Mesothelial cell of epicardium (in vitro differentiated cells): ENCODE data around the gene TMEM181. TPM values are rescaled to one million over a fixed set of nuclear protein-coding genes. Genes with fewer than 3 reads are reported as not detected.
A peak's percentile ranks its signal among the peaks of the same experiment; 100 is the strongest.

Experiments used
- DNase-seq, 2 experiments: peaks; one replicate each; pipeline ENCODE4 v3.0.0; 2021; ENCODE audit warnings: low spot score in 2 of 2; ENCODE audit not compliant: unreplicated experiment in 2 of 2
- H3K27ac Mint-ChIP-seq: 2 replicates; pipeline ENCODE4 v1.8.0; 2021; ENCODE audit warnings: mixed read lengths
- H3K27me3 Mint-ChIP-seq: 2 replicates; pipeline ENCODE4 v1.8.0; 2021; ENCODE audit warnings: low read depth, mixed read lengths
- H3K36me3 Mint-ChIP-seq: 2 replicates; pipeline ENCODE4 v1.8.0; 2021; ENCODE audit warnings: mixed read lengths
- H3K4me1 Mint-ChIP-seq: 2 replicates; pipeline ENCODE4 v1.8.0; 2021; ENCODE audit warnings: mixed read lengths
- H3K4me3 Mint-ChIP-seq: 2 replicates; pipeline ENCODE4 v1.8.0; 2021; ENCODE audit warnings: mild to moderate bottlenecking, moderate library complexity, mixed read lengths
- H3K9me3 Mint-ChIP-seq: 2 replicates; pipeline ENCODE4 v1.8.0; 2021; ENCODE audit warnings: mixed read lengths
- CTCF ChIP-seq: fragments of 200-600 bp; sonication (generic); IDR thresholded peaks from one replicate; pipeline ENCODE4 v1.5.0; 2021; ENCODE audit warnings: antibody characterized with exemption; ENCODE audit not compliant: unreplicated experiment
- total RNA-seq: library from RNA; stranded (reverse); gene quantifications from 3 replicates; pipeline ENCODE4 v1.2.1, GENCODE V29; 2021

Gene TMEM181
- total RNA-seq, 1 donor from 2014 or later, result 23.8 TPM

DNA sequence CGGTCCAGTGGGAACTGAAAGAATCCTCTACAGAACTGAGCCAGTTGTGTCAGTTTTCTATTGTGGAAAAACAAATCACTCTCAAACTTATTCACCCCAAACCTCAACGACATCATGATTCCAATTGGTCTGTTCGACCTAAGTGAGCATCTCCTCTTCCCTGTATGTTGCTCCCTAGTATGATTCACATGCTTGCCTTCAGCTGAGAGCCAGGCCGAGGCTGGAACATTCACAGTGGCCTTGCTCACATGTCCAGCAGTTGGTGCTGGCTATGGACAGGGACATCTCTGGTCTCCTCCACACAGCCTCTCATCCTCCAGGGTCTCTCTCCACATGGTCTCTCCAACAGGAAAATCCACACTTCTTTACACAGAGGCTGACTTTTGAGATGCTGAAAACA, 28.3 kb upstream of the TMEM181 start:
- Mint-ChIP-seq H3K27ac (no peak overlapping the region), H3K4me1 (no peaks in the 10 kb centered on the region), H3K36me3 (no peaks in the 10 kb centered on the region), H3K9me3 (peaks cover 27% of the 10 kb centered on the region), H3K27me3 (peaks cover 35% of the 10 kb centered on the region), H3K4me3 (no peak overlapping the region)
- TF ChIP-seq CTCF, result no peak
- DNase-seq, result no peak

DNA sequence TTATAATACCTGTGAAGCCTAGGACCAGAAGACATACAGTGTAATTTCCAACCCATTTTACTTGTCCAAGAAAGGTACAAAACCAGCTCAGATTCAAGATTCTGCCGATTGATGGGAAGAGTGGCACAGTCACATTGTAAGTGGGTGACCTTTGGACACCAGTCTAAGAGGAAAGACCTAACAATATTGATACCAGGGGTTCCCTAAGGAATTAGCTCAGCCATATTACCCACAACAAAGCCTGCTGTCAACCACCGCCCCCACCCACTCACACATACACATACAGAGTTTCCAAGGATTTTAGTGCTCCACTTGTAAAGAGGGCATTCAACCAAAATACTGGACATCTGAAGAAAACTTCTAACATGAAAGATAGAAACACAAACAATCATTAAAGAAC, 27.9 kb upstream of the TMEM181 start:
- Mint-ChIP-seq H3K36me3 (no peaks in the 10 kb centered on the region), H3K4me1 (no peaks in the 10 kb centered on the region), H3K27me3 (peaks cover 36% of the 10 kb centered on the region), H3K9me3 (peaks cover 23% of the 10 kb centered on the region), H3K4me3 (no peak overlapping the region), H3K27ac (no peak overlapping the region)
- DNase-seq, result no peak
- no peak for TF ChIP-seq CTCF

- TF ChIP-seq CTCF, result no peak
- H3K27me3 Mint-ChIP-seq, result peaks cover 66% of the 10 kb centered on the region
- H3K36me3 Mint-ChIP-seq, result no peaks in the 10 kb centered on the region
- peak overlapping the region; percentile 66 for H3K4me3 Mint-ChIP-seq
- no peak overlapping the region for H3K27ac Mint-ChIP-seq
- peaks cover 9% of the 10 kb centered on the region for H3K9me3 Mint-ChIP-seq
- no peaks in the 10 kb centered on the region for H3K4me1 Mint-ChIP-seq
- DNase-seq, result peak; percentile 50 to 78
Measured at GRCh38 chr6:158536084-158536890, 23.6 kb upstream of the TMEM181 start.

GRCh38 chr6:158536891-158537798, 22.7 kb upstream of the TMEM181 start:
- DNase-seq, result peak; percentile 33 to 68
- H3K4me3 Mint-ChIP-seq, result peak overlapping the region; percentile 59
- no peaks in the 10 kb centered on the region for H3K36me3 Mint-ChIP-seq
- H3K4me1 Mint-ChIP-seq, result no peaks in the 10 kb centered on the region
- peaks cover 4% of the 10 kb centered on the region for H3K9me3 Mint-ChIP-seq
- TF ChIP-seq CTCF, result no peak
- peaks cover 61% of the 10 kb centered on the region for H3K27me3 Mint-ChIP-seq
- H3K27ac Mint-ChIP-seq, result no peak overlapping the region

- no peak for DNase-seq
- TF ChIP-seq CTCF, result no peak
- Mint-ChIP-seq H3K36me3 (no peaks in the 10 kb centered on the region), H3K4me1 (no peaks in the 10 kb centered on the region), H3K9me3 (no peaks in the 10 kb centered on the region), H3K27me3 (peaks cover 53% of the 10 kb centered on the region), H3K27ac (no peak overlapping the region), H3K4me3 (no peak overlapping the region)
Measured at GRCh38 chr6:158538741-158539140, 21.1 kb upstream of the TMEM181 start.
